Measurements from ENCODE around the gene PFDN2.

- no peak for TF ChIP-seq POLR2A (IDR thresholded peaks at IDR 0.05; ENCODE audit: extremely low read depth, insufficient read length)
- TF ChIP-seq MYC (IDR thresholded peaks at IDR 0.05; ENCODE audit: low read depth, low read length), result no peak
- TF ChIP-seq CTCF (IDR thresholded peaks at IDR 0.05; ENCODE audit: low read depth, low read length), result no peak
Measured at GRCh38 chr1:161096015-161096414, 21.8 kb downstream of the PFDN2 start.
